ENCODE data around the gene DNAJC1.

Gene DNAJC1

DNA sequence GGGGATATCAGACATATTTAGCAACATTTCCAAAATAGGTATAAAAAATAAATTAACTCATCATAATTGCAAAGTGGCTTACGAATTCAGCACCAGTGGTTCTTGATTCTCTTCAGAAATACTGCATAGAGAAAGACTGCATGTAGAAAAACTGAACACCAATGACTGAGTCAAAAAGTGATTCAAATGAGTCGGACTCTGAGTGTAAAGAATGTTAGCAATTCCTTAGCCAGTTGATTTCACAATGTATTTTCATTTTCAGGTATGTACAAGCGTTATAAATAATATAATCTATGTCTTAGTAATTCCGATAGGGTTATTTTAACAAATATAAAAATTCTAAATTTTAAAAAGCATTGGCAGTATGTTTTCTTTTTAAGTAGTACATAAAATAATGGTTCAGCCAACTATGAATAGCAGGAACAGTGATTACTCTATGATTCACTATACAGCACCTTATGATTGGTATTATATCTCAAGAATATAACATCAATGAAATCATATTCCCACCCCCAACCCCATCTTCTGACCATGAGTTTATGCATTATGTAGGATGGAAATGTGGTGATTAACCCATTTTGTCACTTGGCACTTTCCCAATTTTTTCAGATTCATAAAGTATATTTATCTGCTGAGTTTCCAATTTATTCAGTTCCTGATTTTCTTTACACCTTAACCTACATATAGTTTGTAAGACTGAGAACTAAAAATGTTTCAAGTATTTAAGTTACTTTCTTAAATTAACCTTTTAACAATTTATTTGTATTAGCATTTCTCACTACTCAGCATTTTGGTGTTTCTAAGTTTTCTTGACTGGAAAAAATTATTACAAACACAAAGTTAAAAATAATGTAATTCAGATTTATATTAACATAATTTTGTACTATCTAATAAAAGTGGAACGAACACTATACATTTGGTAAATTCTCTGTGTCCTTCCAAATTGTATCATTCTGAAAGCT lies 33.9 kb downstream of the DNAJC1 start:
- peaks cover 4% of the 10 kb centered on the region; the same call in 1 of the 2 replicates for H3K9me3 ChIP-seq (ENCODE audit: insufficient read depth, low read length)
- H3K27ac ChIP-seq (ENCODE audit: low read depth, low read length), result no peak overlapping the region
- TF ChIP-seq EZH2phosphoT487 (conservative IDR thresholded peaks at IDR 0.05; ENCODE audit: low read length), result no peak
- TF ChIP-seq, protein P1, sequence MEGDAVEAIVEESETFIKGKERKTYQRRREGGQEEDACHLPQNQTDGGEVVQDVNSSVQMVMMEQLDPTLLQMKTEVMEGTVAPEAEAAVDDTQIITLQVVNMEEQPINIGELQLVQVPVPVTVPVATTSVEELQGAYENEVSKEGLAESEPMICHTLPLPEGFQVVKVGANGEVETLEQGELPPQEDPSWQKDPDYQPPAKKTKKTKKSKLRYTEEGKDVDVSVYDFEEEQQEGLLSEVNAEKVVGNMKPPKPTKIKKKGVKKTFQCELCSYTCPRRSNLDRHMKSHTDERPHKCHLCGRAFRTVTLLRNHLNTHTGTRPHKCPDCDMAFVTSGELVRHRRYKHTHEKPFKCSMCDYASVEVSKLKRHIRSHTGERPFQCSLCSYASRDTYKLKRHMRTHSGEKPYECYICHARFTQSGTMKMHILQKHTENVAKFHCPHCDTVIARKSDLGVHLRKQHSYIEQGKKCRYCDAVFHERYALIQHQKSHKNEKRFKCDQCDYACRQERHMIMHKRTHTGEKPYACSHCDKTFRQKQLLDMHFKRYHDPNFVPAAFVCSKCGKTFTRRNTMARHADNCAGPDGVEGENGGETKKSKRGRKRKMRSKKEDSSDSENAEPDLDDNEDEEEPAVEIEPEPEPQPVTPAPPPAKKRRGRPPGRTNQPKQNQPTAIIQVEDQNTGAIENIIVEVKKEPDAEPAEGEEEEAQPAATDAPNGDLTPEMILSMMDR (IDR thresholded peaks at IDR 0.05; ENCODE audit: insufficient read depth, low read length, poor library complexity, severe bottlenecking), result no peak
- no peaks in the 10 kb centered on the region for H3K9me2 ChIP-seq (replicated peaks; ENCODE audit: insufficient read depth, low read length)
- no peaks in the 10 kb centered on the region for H3K36me3 ChIP-seq (ENCODE audit: low read length)
- H3K4me2 ChIP-seq (ENCODE audit: low read depth, low read length, poor library complexity, severe bottlenecking), result no peak overlapping the region
- no peak overlapping the region for H2AFZ ChIP-seq (ENCODE audit: low read depth, low read length, severe bottlenecking)
- H3K79me2 ChIP-seq (ENCODE audit: insufficient read depth, low read length), result no peaks in the 10 kb centered on the region
- H3K27me3 ChIP-seq (ENCODE audit: low read length), result no peaks in the 10 kb centered on the region
- H4K20me1 ChIP-seq (ENCODE audit: low read depth, low read length), result peaks cover 19% of the 10 kb centered on the region; the same call in 1 of the 2 replicates
- no peaks in the 10 kb centered on the region for H3F3A ChIP-seq (ENCODE audit: insufficient read depth)
- H3K9ac ChIP-seq (ENCODE audit: low read length), result no peak overlapping the region
- no peak overlapping the region for H3K4me3 ChIP-seq (ENCODE audit: insufficient read depth, low read length, poor library complexity, severe bottlenecking)

DNA sequence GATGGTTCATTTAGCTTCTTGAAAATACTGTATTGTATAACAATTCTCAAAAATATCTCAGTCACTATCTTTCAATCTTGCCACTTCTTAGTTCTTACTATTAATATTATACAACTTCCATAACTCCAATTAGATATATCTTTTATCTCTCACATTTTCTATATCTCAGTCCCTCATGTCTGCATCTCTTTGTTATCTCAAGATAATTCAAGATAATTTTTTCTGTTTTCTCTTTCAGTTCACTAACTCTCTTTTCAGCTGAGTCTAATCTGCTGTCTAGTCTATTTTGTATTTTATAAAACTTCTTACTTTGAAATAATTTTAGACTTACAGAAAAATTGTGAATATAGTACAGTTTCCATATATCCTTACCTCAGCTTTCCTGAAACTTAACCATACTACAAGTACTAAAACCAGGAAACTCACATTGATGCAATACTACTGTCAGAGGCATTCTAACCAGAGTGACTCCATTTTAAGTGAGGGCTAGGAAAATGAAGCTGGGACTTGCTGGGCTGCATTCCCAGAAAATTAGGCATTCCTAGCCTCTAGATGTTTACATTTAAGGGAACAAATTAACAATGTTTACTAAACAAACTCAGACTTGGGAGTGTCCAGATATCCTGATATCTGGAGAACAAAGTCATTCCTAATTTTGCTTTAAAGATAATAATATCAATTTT lies 38.4 kb downstream of the DNAJC1 start:
- no peaks in the 10 kb centered on the region for H3K27me3 ChIP-seq (ENCODE audit: low read length)
- TF ChIP-seq EZH2phosphoT487 (conservative IDR thresholded peaks at IDR 0.05; ENCODE audit: low read length), result no peak
- TF ChIP-seq, protein P1 (IDR thresholded peaks at IDR 0.05; ENCODE audit: insufficient read depth, low read length, poor library complexity, severe bottlenecking), result no peak
- no peak overlapping the region for H3K9ac ChIP-seq (ENCODE audit: low read length)
- H3K4me3 ChIP-seq (ENCODE audit: insufficient read depth, low read length, poor library complexity, severe bottlenecking), result no peak overlapping the region
- H3K4me2 ChIP-seq (ENCODE audit: low read depth, low read length, poor library complexity, severe bottlenecking), result no peak overlapping the region
- H3K9me2 ChIP-seq (replicated peaks; ENCODE audit: insufficient read depth, low read length), result no peaks in the 10 kb centered on the region
- H4K20me1 ChIP-seq (ENCODE audit: low read depth, low read length), result peaks cover 3% of the 10 kb centered on the region; the same call in 1 of the 2 replicates
- H3K79me2 ChIP-seq (ENCODE audit: insufficient read depth, low read length), result no peaks in the 10 kb centered on the region
- no peaks in the 10 kb centered on the region for H3F3A ChIP-seq (ENCODE audit: insufficient read depth)
- no peak overlapping the region for H3K27ac ChIP-seq (ENCODE audit: low read depth, low read length)
- H2AFZ ChIP-seq (ENCODE audit: low read depth, low read length, severe bottlenecking), result no peak overlapping the region
- peaks cover 4% of the 10 kb centered on the region; the same call in 1 of the 2 replicates for H3K9me3 ChIP-seq (ENCODE audit: insufficient read depth, low read length)
- no peaks in the 10 kb centered on the region for H3K36me3 ChIP-seq (ENCODE audit: low read length)

DNA sequence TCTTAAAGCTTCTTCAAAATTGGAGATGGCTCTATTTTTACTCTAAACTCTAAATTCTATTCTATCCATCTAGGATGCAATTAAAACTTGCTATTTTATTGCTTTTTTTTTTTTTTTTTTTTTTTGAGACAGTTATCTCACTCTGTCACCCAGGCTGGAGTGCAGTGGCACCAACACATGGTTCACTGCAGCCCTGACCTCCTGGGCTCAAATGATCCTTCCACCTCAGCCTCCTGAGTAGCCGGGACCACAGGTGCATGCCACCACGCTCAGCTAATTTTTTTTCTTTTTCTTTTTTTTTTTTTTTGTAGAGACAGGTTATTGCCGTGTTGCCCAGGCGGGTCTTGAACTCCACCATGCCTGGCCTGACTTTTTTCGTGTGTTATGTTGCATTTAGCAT lies 41.2 kb downstream of the DNAJC1 start:
- H3F3A ChIP-seq (ENCODE audit: insufficient read depth), result no peaks in the 10 kb centered on the region
- peaks cover 4% of the 10 kb centered on the region; the same call in 1 of the 2 replicates for H3K9me3 ChIP-seq (ENCODE audit: insufficient read depth, low read length)
- peaks cover 3% of the 10 kb centered on the region; the same call in 1 of the 2 replicates for H4K20me1 ChIP-seq (ENCODE audit: low read depth, low read length)
- H3K9ac ChIP-seq (ENCODE audit: low read length), result no peak overlapping the region
- no peak for TF ChIP-seq EZH2phosphoT487 (conservative IDR thresholded peaks at IDR 0.05; ENCODE audit: low read length)
- TF ChIP-seq, protein P1 (IDR thresholded peaks at IDR 0.05; ENCODE audit: insufficient read depth, low read length, poor library complexity, severe bottlenecking), result no peak
- no peak overlapping the region for H2AFZ ChIP-seq (ENCODE audit: low read depth, low read length, severe bottlenecking)
- H3K4me2 ChIP-seq (ENCODE audit: low read depth, low read length, poor library complexity, severe bottlenecking), result no peak overlapping the region
- no peaks in the 10 kb centered on the region for H3K27me3 ChIP-seq (ENCODE audit: low read length)
- no peaks in the 10 kb centered on the region for H3K79me2 ChIP-seq (ENCODE audit: insufficient read depth, low read length)
- H3K4me3 ChIP-seq (ENCODE audit: insufficient read depth, low read length, poor library complexity, severe bottlenecking), result no peak overlapping the region
- H3K27ac ChIP-seq (ENCODE audit: low read depth, low read length), result no peak overlapping the region
- no peaks in the 10 kb centered on the region for H3K9me2 ChIP-seq (replicated peaks; ENCODE audit: insufficient read depth, low read length)
- H3K36me3 ChIP-seq (ENCODE audit: low read length), result no peaks in the 10 kb centered on the region
